Activated T-cell treated with anti-CD3 and anti-CD28 coated beads for 48 hours (primary cell): ENCODE results near the gene BCL2L2.
"Not testable (repeated sequence)": the region's sequence is repeated elsewhere in the genome, so short reads cannot be mapped to it uniquely, and the experiment has no call there.

Experiments
- DNase-seq: peaks from one replicate; pipeline ENCODE4 v3.0.0-alpha.2; 2020; ENCODE audit warnings: low read depth

BCL2L2 gene

GRCh38 chr14:23306412-23307145 is at the start of gene BCL2L2:
BCL2L2 (plus strand) TSS chr14:23306833; CDS start chr14:23307768, 935 bp downstream.
- no peak for DNase-seq

- no peak for DNase-seq
These were observed 48.4 kb upstream of the BCL2L2 start for GRCh38 chr14:23258256-23258655.

GRCh38 chr14:23259426-23259825 is 47.2 kb upstream of the BCL2L2 start:
- no peak for DNase-seq

- DNase-seq = not testable (repeated sequence)
These were observed 45.8 kb upstream of the BCL2L2 start for GRCh38 chr14:23260849-23261248.

GRCh38 chr14:23269193-23269592 is 37.4 kb upstream of the BCL2L2 start:
- DNase-seq = no peak

- DNase-seq = no peak
These were observed 31.2 kb upstream of the BCL2L2 start for GRCh38 chr14:23275412-23275811.

- DNase-seq = no peak
These were observed 29.4 kb upstream of the BCL2L2 start for GRCh38 chr14:23277189-23277588.

GRCh38 chr14:23277928-23278327 is 28.7 kb upstream of the BCL2L2 start:
- not testable (repeated sequence) for DNase-seq

GRCh38 chr14:23281247-23281646 is 25.4 kb upstream of the BCL2L2 start:
- no peak for DNase-seq

- no peak for DNase-seq
These were observed 21.7 kb upstream of the BCL2L2 start for GRCh38 chr14:23284654-23285529.

GRCh38 chr14:23285530-23286019 is 21.1 kb upstream of the BCL2L2 start:
- DNase-seq = no peak

GRCh38 chr14:23286020-23286901 is 20.4 kb upstream of the BCL2L2 start, which contains the start of gene HOMEZ:
HOMEZ (minus strand) TSS chr14:23286132; CDS start chr14:23285952, 180 bp downstream.
- peak; percentile 97 for DNase-seq

- DNase-seq = no peak
These were observed 19.6 kb upstream of the BCL2L2 start for GRCh38 chr14:23286902-23287479.

GRCh38 chr14:23294734-23295561 is 11.7 kb upstream of the BCL2L2 start:
- peak; percentile 33 for DNase-seq

GRCh38 chr14:23296012-23296777 is 10.4 kb upstream of the BCL2L2 start:
- no peak for DNase-seq

- no peak for DNase-seq
These were observed 9.5 kb upstream of the BCL2L2 start for GRCh38 chr14:23297096-23297495.

- no peak for DNase-seq
These were observed 8.9 kb upstream of the BCL2L2 start for GRCh38 chr14:23297611-23298277.

- DNase-seq = no peak
These were observed 7.2 kb upstream of the BCL2L2 start for GRCh38 chr14:23299211-23299957.
